ENCODE results near the gene GPR21. TPM values are rescaled to one million over a fixed set of nuclear protein-coding genes. Genes with fewer than 3 reads are reported as not detected.
A peak's percentile ranks its signal among the peaks of the same experiment; 100 is the strongest.

The GPR21 gene
- total RNA-seq, 1 donor from 2014 or later: 1.1 TPM

- DNase-seq (ENCODE audit: extremely low read depth, low read depth, low spot score): no peak
These were observed 566 bp downstream of the GPR21 start for GRCh38 chr9:123033864-123034601.

GRCh38 chr9:123034881-123035510, 1.5 kb downstream of the GPR21 start:
- DNase-seq (ENCODE audit: extremely low read depth, low read depth, low spot score): no peak

- no peak for DNase-seq (ENCODE audit: extremely low read depth, low read depth, low spot score)
These were observed 2.3 kb downstream of the GPR21 start for GRCh38 chr9:123035791-123036190.

- no peak for DNase-seq (ENCODE audit: extremely low read depth, low read depth, low spot score)
These were observed 3.6 kb downstream of the GPR21 start for GRCh38 chr9:123036893-123037545.

GRCh38 chr9:123039617-123040219, 6.3 kb downstream of the GPR21 start:
- DNase-seq (ENCODE audit: extremely low read depth, low read depth, low spot score): no peak

- DNase-seq (ENCODE audit: extremely low read depth, low read depth, low spot score): no peak
These were observed 7.3 kb downstream of the GPR21 start for GRCh38 chr9:123040801-123041200.

- no peak for DNase-seq (ENCODE audit: extremely low read depth, low read depth, low spot score)
These were observed 8.0 kb downstream of the GPR21 start for GRCh38 chr9:123041489-123041888.

GRCh38 chr9:123043081-123043939, 9.8 kb downstream of the GPR21 start:
- DNase-seq (ENCODE audit: extremely low read depth, low read depth, low spot score): no peak

- DNase-seq (ENCODE audit: extremely low read depth, low read depth, low spot score): no peak
These were observed 11.1 kb downstream of the GPR21 start for GRCh38 chr9:123044586-123044985.

- DNase-seq (ENCODE audit: extremely low read depth, low read depth, low spot score): no peak
These were observed 13.1 kb downstream of the GPR21 start for GRCh38 chr9:123046406-123047195.

GRCh38 chr9:123048748-123049147, 15.3 kb downstream of the GPR21 start:
- DNase-seq (ENCODE audit: extremely low read depth, low read depth, low spot score): peak; percentile 90

GRCh38 chr9:123049589-123050222, 16.2 kb downstream of the GPR21 start:
- DNase-seq (ENCODE audit: extremely low read depth, low read depth, low spot score): no peak

- no peak for DNase-seq (ENCODE audit: extremely low read depth, low read depth, low spot score)
These were observed 19.6 kb downstream of the GPR21 start for GRCh38 chr9:123053046-123053445.

- no peak for DNase-seq (ENCODE audit: extremely low read depth, low read depth, low spot score)
These were observed 20.2 kb downstream of the GPR21 start for GRCh38 chr9:123053711-123054110.

GRCh38 chr9:123058834-123059233, 25.4 kb downstream of the GPR21 start:
- no peak for DNase-seq (ENCODE audit: extremely low read depth, low read depth, low spot score)

GRCh38 chr9:123059472-123060220, 26.2 kb downstream of the GPR21 start:
- DNase-seq (ENCODE audit: extremely low read depth, low read depth, low spot score): no peak

GRCh38 chr9:123061216-123061615, 27.7 kb downstream of the GPR21 start:
- DNase-seq (ENCODE audit: extremely low read depth, low read depth, low spot score): no peak

GRCh38 chr9:123062351-123063176, 29.1 kb downstream of the GPR21 start:
- no peak for DNase-seq (ENCODE audit: extremely low read depth, low read depth, low spot score)
